Activated T-cell treated with anti-CD3 and anti-CD28 coated beads, Interleukin-2, amount 50 U/mL, for 4 hours (primary cell): Measurements from ENCODE around the gene FHAD1. TPM values are rescaled to one million over a fixed set of nuclear protein-coding genes. Genes with fewer than 3 reads are reported as not detected.

ENCODE experiments used
- ATAC-seq, 2 donors: fragments of 200-7000 bp; cut with Tn5 transposase; one replicate each; pipeline ENCODE4 v1.10.0; 2021
- DNase-seq: peaks from one replicate; pipeline ENCODE4 v3.0.0-alpha.2; 2020
- H3K27me3 Mint-ChIP-seq: one replicate; pipeline ENCODE4 v1.8.0; 2021; ENCODE audit warnings: low read depth, mixed read lengths
- H3K36me3 Mint-ChIP-seq: one replicate; pipeline ENCODE4 v1.8.0; 2022; ENCODE audit warnings: mixed read lengths; ENCODE audit not compliant: insufficient read depth
- H3K4me1 Mint-ChIP-seq: one replicate; pipeline ENCODE4 v1.8.0; 2021; ENCODE audit warnings: low read depth, mixed read lengths
- H3K4me3 Mint-ChIP-seq: one replicate; pipeline ENCODE4 v1.8.0; 2021; ENCODE audit warnings: mild to moderate bottlenecking, moderate library complexity, mixed read lengths
- H3K9me3 Mint-ChIP-seq: one replicate; pipeline ENCODE4 v1.8.0; 2021; ENCODE audit warnings: mixed read lengths
- total RNA-seq, 3 donors: library from RNA; stranded (reverse); gene quantifications; one replicate each; pipeline ENCODE4 v1.2.1, GENCODE V29; 2021

FHAD1 gene
- total RNA-seq, 3 donors from 2014 or later, result 0.08 to 0.50 (median 0.20) TPM

GRCh38 chr1:15272009-15272781, 25.2 kb downstream of the FHAD1 start:
- no peaks in the 10 kb centered on the region for H3K36me3 Mint-ChIP-seq
- peaks cover 32% of the 10 kb centered on the region for H3K27me3 Mint-ChIP-seq
- peaks cover 3% of the 10 kb centered on the region for H3K4me1 Mint-ChIP-seq
- no peak overlapping the region for H3K4me3 Mint-ChIP-seq
- ATAC-seq (peak; percentile 88 to 89), DNase-seq (no peak)
- H3K9me3 Mint-ChIP-seq, result peaks cover 6% of the 10 kb centered on the region

GRCh38 chr1:15272782-15273127, 25.7 kb downstream of the FHAD1 start:
- DNase-seq (no peak), ATAC-seq (peak in 1 of 2 donors; percentile 18)
- Mint-ChIP-seq H3K9me3 (peaks cover 6% of the 10 kb centered on the region), H3K4me3 (no peak overlapping the region), H3K27me3 (peaks cover 32% of the 10 kb centered on the region), H3K36me3 (no peaks in the 10 kb centered on the region), H3K4me1 (peaks cover 3% of the 10 kb centered on the region)

GRCh38 chr1:15273274-15273673, 26.3 kb downstream of the FHAD1 start:
- H3K4me3 Mint-ChIP-seq, result no peak overlapping the region
- H3K27me3 Mint-ChIP-seq, result peaks cover 32% of the 10 kb centered on the region
- H3K36me3 Mint-ChIP-seq, result no peaks in the 10 kb centered on the region
- peaks cover 3% of the 10 kb centered on the region for H3K4me1 Mint-ChIP-seq
- ATAC-seq, result no peak
- DNase-seq, result no peak
- H3K9me3 Mint-ChIP-seq, result peaks cover 6% of the 10 kb centered on the region

GRCh38 chr1:15275921-15276683, 29.1 kb downstream of the FHAD1 start:
- Mint-ChIP-seq H3K36me3 (no peaks in the 10 kb centered on the region), H3K27me3 (peaks cover 37% of the 10 kb centered on the region), H3K4me3 (no peak overlapping the region), H3K9me3 (no peaks in the 10 kb centered on the region), H3K4me1 (peaks cover 3% of the 10 kb centered on the region)
- DNase-seq (no peak), ATAC-seq (no peak)

GRCh38 chr1:15276691-15277446, 29.8 kb downstream of the FHAD1 start:
- no peaks in the 10 kb centered on the region for H3K36me3 Mint-ChIP-seq
- peaks cover 3% of the 10 kb centered on the region for H3K4me1 Mint-ChIP-seq
- H3K27me3 Mint-ChIP-seq, result peaks cover 38% of the 10 kb centered on the region
- DNase-seq (no peak), ATAC-seq (no peak)
- no peak overlapping the region for H3K4me3 Mint-ChIP-seq
- H3K9me3 Mint-ChIP-seq, result no peaks in the 10 kb centered on the region

GRCh38 chr1:15277447-15277838, 30.4 kb downstream of the FHAD1 start:
- DNase-seq, result no peak
- no peak for ATAC-seq
- Mint-ChIP-seq H3K9me3 (no peaks in the 10 kb centered on the region), H3K4me3 (no peak overlapping the region), H3K36me3 (no peaks in the 10 kb centered on the region), H3K4me1 (peaks cover 2% of the 10 kb centered on the region), H3K27me3 (peaks cover 33% of the 10 kb centered on the region)

GRCh38 chr1:15277933-15278332, 30.9 kb downstream of the FHAD1 start:
- no peaks in the 10 kb centered on the region for H3K36me3 Mint-ChIP-seq
- no peak for ATAC-seq
- no peak for DNase-seq
- H3K27me3 Mint-ChIP-seq, result peaks cover 31% of the 10 kb centered on the region
- H3K9me3 Mint-ChIP-seq, result no peaks in the 10 kb centered on the region
- no peaks in the 10 kb centered on the region for H3K4me1 Mint-ChIP-seq
- H3K4me3 Mint-ChIP-seq, result no peak overlapping the region

- H3K4me3 Mint-ChIP-seq, result no peak overlapping the region
- no peaks in the 10 kb centered on the region for H3K4me1 Mint-ChIP-seq
- ATAC-seq (no peak), DNase-seq (no peak)
- H3K27me3 Mint-ChIP-seq, result peaks cover 28% of the 10 kb centered on the region
- H3K9me3 Mint-ChIP-seq, result no peaks in the 10 kb centered on the region
- H3K36me3 Mint-ChIP-seq, result no peaks in the 10 kb centered on the region
Measured at GRCh38 chr1:15279576-15280230, 32.7 kb downstream of the FHAD1 start.

GRCh38 chr1:15280416-15280815, 33.4 kb downstream of the FHAD1 start:
- no peak overlapping the region for H3K4me3 Mint-ChIP-seq
- no peaks in the 10 kb centered on the region for H3K9me3 Mint-ChIP-seq
- H3K36me3 Mint-ChIP-seq, result no peaks in the 10 kb centered on the region
- peaks cover 25% of the 10 kb centered on the region for H3K27me3 Mint-ChIP-seq
- DNase-seq, result no peak
- no peaks in the 10 kb centered on the region for H3K4me1 Mint-ChIP-seq
- ATAC-seq, result no peak

GRCh38 chr1:15282038-15282437, 35.0 kb downstream of the FHAD1 start:
- H3K4me3 Mint-ChIP-seq, result no peak overlapping the region
- ATAC-seq (no peak), DNase-seq (no peak)
- peaks cover 3% of the 10 kb centered on the region for H3K9me3 Mint-ChIP-seq
- no peaks in the 10 kb centered on the region for H3K36me3 Mint-ChIP-seq
- H3K27me3 Mint-ChIP-seq, result peaks cover 18% of the 10 kb centered on the region
- no peaks in the 10 kb centered on the region for H3K4me1 Mint-ChIP-seq

- Mint-ChIP-seq H3K36me3 (no peaks in the 10 kb centered on the region), H3K27me3 (peaks cover 22% of the 10 kb centered on the region), H3K4me3 (no peak overlapping the region), H3K4me1 (no peaks in the 10 kb centered on the region), H3K9me3 (peaks cover 3% of the 10 kb centered on the region)
- ATAC-seq, result no peak
- no peak for DNase-seq
Measured at GRCh38 chr1:15282810-15283474, 35.9 kb downstream of the FHAD1 start.

GRCh38 chr1:15283526-15283925, 36.5 kb downstream of the FHAD1 start:
- no peaks in the 10 kb centered on the region for H3K36me3 Mint-ChIP-seq
- ATAC-seq (no peak), DNase-seq (no peak)
- peaks cover 22% of the 10 kb centered on the region for H3K27me3 Mint-ChIP-seq
- no peaks in the 10 kb centered on the region for H3K4me1 Mint-ChIP-seq
- peaks cover 3% of the 10 kb centered on the region for H3K9me3 Mint-ChIP-seq
- H3K4me3 Mint-ChIP-seq, result no peak overlapping the region

GRCh38 chr1:15286452-15286851, 39.4 kb downstream of the FHAD1 start:
- Mint-ChIP-seq H3K9me3 (peaks cover 3% of the 10 kb centered on the region), H3K4me1 (peaks cover 8% of the 10 kb centered on the region), H3K4me3 (no peak overlapping the region), H3K36me3 (no peaks in the 10 kb centered on the region), H3K27me3 (peaks cover 19% of the 10 kb centered on the region)
- ATAC-seq (no peak), DNase-seq (no peak)
